ENCODE measurements around the gene UGT1A8. TPM values are rescaled to one million over a fixed set of nuclear protein-coding genes. Genes with fewer than 3 reads are reported as not detected.

The UGT1A8 gene
- total and polyA plus RNA-seq, 2 experiments from 2014 or later: 0.45 TPM; not detected in 1

DNA sequence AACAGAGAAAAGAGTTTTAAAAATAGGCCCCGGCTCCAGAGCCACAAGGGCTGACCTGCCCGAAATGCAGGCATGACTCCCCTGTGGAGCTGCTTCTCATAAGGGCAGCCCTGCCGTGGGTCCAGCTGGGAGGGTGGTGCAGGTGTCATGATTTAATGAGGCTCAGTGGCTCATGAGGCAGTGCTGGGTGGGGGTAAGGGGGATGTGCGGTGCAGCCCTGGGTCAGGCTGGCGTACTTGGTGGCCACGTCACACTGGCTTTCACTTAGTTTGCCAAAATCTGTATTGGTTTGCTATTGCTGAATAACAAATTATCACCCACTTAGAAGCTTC is 203.3 kb downstream of the UGT1A8 start:
- H3K4me3 Mint-ChIP-seq: no peak overlapping the region
- ATAC-seq: no peak

More for the DNA sequence above, 203.3 kb downstream of the UGT1A8 start:
- no peaks in the 10 kb centered on the region for H3K9me3 Mint-ChIP-seq
- peaks cover 3% of the 10 kb centered on the region; the same call in 2 of the 3 replicates for H3K4me1 Mint-ChIP-seq
- Histone ChIP-seq H3K36me3 (ENCODE audit: insufficient read depth) (no peaks in the 10 kb centered on the region), H3K27ac (ENCODE audit: low read depth) (no peak overlapping the region), H3K9me2 (ENCODE audit: insufficient read depth) (no peaks in the 10 kb centered on the region), H3K79me2 (replicated peaks; ENCODE audit: insufficient read depth) (no peaks in the 10 kb centered on the region), H3K4me1 (ENCODE audit: insufficient read depth) (no peaks in the 10 kb centered on the region), H3K4me2 (no peak overlapping the region), H2AFZ (no peak overlapping the region), H3K27me3 (ENCODE audit: insufficient read depth) (no peaks in the 10 kb centered on the region), H3K4me3 (no peak overlapping the region), H4K20me1 (replicated peaks; ENCODE audit: insufficient read depth) (no peaks in the 10 kb centered on the region), H3F3A (replicated peaks; ENCODE audit: low read depth) (no peaks in the 10 kb centered on the region)
- no peak for TF ChIP-seq STAT1 (IDR thresholded peaks at IDR 0.05; ENCODE audit: unreplicated experiment)
- TF ChIP-seq, protein P1, sequence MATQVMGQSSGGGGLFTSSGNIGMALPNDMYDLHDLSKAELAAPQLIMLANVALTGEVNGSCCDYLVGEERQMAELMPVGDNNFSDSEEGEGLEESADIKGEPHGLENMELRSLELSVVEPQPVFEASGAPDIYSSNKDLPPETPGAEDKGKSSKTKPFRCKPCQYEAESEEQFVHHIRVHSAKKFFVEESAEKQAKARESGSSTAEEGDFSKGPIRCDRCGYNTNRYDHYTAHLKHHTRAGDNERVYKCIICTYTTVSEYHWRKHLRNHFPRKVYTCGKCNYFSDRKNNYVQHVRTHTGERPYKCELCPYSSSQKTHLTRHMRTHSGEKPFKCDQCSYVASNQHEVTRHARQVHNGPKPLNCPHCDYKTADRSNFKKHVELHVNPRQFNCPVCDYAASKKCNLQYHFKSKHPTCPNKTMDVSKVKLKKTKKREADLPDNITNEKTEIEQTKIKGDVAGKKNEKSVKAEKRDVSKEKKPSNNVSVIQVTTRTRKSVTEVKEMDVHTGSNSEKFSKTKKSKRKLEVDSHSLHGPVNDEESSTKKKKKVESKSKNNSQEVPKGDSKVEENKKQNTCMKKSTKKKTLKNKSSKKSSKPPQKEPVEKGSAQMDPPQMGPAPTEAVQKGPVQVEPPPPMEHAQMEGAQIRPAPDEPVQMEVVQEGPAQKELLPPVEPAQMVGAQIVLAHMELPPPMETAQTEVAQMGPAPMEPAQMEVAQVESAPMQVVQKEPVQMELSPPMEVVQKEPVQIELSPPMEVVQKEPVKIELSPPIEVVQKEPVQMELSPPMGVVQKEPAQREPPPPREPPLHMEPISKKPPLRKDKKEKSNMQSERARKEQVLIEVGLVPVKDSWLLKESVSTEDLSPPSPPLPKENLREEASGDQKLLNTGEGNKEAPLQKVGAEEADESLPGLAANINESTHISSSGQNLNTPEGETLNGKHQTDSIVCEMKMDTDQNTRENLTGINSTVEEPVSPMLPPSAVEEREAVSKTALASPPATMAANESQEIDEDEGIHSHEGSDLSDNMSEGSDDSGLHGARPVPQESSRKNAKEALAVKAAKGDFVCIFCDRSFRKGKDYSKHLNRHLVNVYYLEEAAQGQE (IDR thresholded peaks at IDR 0.05; ENCODE audit: unreplicated experiment): no peak
- TF ChIP-seq EZH2 (IDR thresholded peaks at IDR 0.05; ENCODE audit: low read depth, unreplicated experiment): no peak
- no peak for TF ChIP-seq ZNF331 (CRISPR knock-in tag; IDR thresholded peaks at IDR 0.05; ENCODE audit: low read depth)
- TF ChIP-seq ZNF462 (CRISPR knock-in tag; IDR thresholded peaks at IDR 0.05): no peak
- TF ChIP-seq ZNF114 (CRISPR knock-in tag; IDR thresholded peaks at IDR 0.05): no peak
- TF ChIP-seq ETS1 (IDR thresholded peaks at IDR 0.05): no peak
- no peak for TF ChIP-seq JUNB (IDR thresholded peaks at IDR 0.05; ENCODE audit: unreplicated experiment)
- no peak for DNase-seq (ENCODE audit: low spot score)
- H3K36me3 Mint-ChIP-seq (ENCODE audit: low read depth): no peaks in the 10 kb centered on the region
- no peak overlapping the region for H3K27ac Mint-ChIP-seq
- peaks cover 15% of the 10 kb centered on the region for H3K27me3 Mint-ChIP-seq (ENCODE audit: insufficient read depth, low read depth, poor library complexity)
